ENCODE measurements around the gene UGT1A6.

Gene UGT1A6

DNA sequence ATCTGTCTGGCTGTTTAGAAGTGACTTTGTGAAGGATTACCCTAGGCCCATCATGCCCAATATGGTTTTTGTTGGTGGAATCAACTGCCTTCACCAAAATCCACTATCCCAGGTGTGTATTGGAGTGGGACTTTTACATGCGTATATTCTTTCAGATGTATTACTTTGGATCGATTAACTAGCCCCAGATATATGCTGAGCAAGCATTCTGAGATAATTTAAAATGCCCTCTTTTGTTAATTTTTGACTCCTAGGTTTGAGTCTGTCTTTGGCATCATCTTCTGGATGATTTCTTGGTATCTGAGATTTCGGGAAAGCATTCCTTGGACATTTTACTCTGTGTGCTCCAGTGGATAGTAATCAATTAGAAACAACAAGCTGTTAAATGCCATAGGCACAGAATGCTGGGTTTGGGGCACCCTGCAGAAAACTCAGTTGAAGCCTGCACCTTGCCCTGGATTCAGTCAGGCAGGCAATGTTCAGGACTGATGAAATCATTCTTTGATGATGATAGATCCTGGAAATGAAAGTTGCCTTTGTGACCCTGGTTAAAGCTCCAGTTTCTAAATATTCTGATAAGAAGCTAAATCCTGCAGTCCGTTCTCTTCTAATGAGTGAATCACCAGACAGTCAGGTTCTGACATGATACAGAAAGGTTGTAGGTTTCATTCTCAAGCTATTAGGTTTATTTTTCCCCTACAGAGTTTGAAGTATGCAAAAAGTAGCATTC is 68.5 kb downstream of the UGT1A6 start:
- TF ChIP-seq TEAD4 (IDR thresholded peaks at IDR 0.05) (no peak), YY1 (IDR thresholded peaks at IDR 0.05; ENCODE audit: low read depth) (no peak), EP300 (IDR thresholded peaks at IDR 0.05; ENCODE audit: borderline replicate concordance) (no peak), ZBTB7A (IDR thresholded peaks at IDR 0.05; ENCODE audit: low read depth) (no peak), NFIC (IDR thresholded peaks at IDR 0.05) (no peak), TAF1 (IDR thresholded peaks at IDR 0.05; ENCODE audit: low read depth) (no peak), EGR1 (IDR thresholded peaks at IDR 0.05) (no peak), CEBPB (IDR thresholded peaks at IDR 0.05) (no peak), RAD21 (IDR thresholded peaks at IDR 0.05; ENCODE audit: low read depth) (no peak), USF1 (IDR thresholded peaks at IDR 0.05) (no peak), MAX (IDR thresholded peaks at IDR 0.05) (no peak), FOXM1 (IDR thresholded peaks at IDR 0.05; ENCODE audit: borderline replicate concordance, low read depth) (no peak), CREB1 (IDR thresholded peaks at IDR 0.05; ENCODE audit: low read depth) (no peak), TCF12 (IDR thresholded peaks at IDR 0.05; ENCODE audit: low read depth) (no peak)
- TF ChIP-seq, protein P1, sequence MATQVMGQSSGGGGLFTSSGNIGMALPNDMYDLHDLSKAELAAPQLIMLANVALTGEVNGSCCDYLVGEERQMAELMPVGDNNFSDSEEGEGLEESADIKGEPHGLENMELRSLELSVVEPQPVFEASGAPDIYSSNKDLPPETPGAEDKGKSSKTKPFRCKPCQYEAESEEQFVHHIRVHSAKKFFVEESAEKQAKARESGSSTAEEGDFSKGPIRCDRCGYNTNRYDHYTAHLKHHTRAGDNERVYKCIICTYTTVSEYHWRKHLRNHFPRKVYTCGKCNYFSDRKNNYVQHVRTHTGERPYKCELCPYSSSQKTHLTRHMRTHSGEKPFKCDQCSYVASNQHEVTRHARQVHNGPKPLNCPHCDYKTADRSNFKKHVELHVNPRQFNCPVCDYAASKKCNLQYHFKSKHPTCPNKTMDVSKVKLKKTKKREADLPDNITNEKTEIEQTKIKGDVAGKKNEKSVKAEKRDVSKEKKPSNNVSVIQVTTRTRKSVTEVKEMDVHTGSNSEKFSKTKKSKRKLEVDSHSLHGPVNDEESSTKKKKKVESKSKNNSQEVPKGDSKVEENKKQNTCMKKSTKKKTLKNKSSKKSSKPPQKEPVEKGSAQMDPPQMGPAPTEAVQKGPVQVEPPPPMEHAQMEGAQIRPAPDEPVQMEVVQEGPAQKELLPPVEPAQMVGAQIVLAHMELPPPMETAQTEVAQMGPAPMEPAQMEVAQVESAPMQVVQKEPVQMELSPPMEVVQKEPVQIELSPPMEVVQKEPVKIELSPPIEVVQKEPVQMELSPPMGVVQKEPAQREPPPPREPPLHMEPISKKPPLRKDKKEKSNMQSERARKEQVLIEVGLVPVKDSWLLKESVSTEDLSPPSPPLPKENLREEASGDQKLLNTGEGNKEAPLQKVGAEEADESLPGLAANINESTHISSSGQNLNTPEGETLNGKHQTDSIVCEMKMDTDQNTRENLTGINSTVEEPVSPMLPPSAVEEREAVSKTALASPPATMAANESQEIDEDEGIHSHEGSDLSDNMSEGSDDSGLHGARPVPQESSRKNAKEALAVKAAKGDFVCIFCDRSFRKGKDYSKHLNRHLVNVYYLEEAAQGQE (IDR thresholded peaks at IDR 0.05; ENCODE audit: low read depth) = no peak

- TF ChIP-seq NFIC (IDR thresholded peaks at IDR 0.05) (no peak), MAX (IDR thresholded peaks at IDR 0.05) (no peak), EP300 (IDR thresholded peaks at IDR 0.05; ENCODE audit: borderline replicate concordance) (no peak), TCF12 (IDR thresholded peaks at IDR 0.05; ENCODE audit: low read depth) (no peak), CREB1 (IDR thresholded peaks at IDR 0.05; ENCODE audit: low read depth) (no peak), FOXM1 (IDR thresholded peaks at IDR 0.05; ENCODE audit: borderline replicate concordance, low read depth) (no peak), ZBTB7A (IDR thresholded peaks at IDR 0.05; ENCODE audit: low read depth) (no peak), TAF1 (IDR thresholded peaks at IDR 0.05; ENCODE audit: low read depth) (no peak), TEAD4 (IDR thresholded peaks at IDR 0.05) (no peak), USF1 (IDR thresholded peaks at IDR 0.05) (no peak), RAD21 (IDR thresholded peaks at IDR 0.05; ENCODE audit: low read depth) (no peak), CEBPB (IDR thresholded peaks at IDR 0.05) (no peak), YY1 (IDR thresholded peaks at IDR 0.05; ENCODE audit: low read depth) (no peak)
- TF ChIP-seq, protein P1 (IDR thresholded peaks at IDR 0.05; ENCODE audit: low read depth) = no peak
Observed at GRCh38 chr2:233764264-233764663, 71.6 kb downstream of the UGT1A6 start.

DNA sequence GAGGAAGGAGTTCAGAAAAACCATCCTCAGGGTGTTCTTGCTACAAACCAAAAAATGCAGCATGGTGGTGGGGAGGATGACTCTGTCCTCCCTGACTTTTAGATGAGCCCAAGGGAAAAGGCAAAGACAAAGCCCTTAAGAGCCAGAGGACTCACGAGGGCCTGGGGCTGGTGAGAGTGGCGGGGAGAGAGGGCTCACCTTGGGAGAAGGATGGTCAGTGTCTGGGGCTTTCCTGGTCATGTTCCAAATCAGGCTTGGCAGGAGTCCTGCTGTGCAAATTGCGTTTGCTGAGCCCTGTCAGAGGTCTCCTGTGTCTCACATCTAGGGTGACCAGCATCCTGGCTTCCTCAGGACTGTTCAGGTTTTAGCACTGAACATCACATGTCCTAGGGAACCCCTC is 72.1 kb downstream of the UGT1A6 start:
- TF ChIP-seq EGR1 (IDR thresholded peaks at IDR 0.05) = no peak
- no peak for TF ChIP-seq EP300 (IDR thresholded peaks at IDR 0.05; ENCODE audit: borderline replicate concordance)
- TF ChIP-seq YY1 (IDR thresholded peaks at IDR 0.05; ENCODE audit: low read depth) = no peak
- TF ChIP-seq TCF12 (IDR thresholded peaks at IDR 0.05; ENCODE audit: low read depth) = no peak
- TF ChIP-seq TAF1 (IDR thresholded peaks at IDR 0.05; ENCODE audit: low read depth) = no peak
- no peak for TF ChIP-seq USF1 (IDR thresholded peaks at IDR 0.05)

DNA sequence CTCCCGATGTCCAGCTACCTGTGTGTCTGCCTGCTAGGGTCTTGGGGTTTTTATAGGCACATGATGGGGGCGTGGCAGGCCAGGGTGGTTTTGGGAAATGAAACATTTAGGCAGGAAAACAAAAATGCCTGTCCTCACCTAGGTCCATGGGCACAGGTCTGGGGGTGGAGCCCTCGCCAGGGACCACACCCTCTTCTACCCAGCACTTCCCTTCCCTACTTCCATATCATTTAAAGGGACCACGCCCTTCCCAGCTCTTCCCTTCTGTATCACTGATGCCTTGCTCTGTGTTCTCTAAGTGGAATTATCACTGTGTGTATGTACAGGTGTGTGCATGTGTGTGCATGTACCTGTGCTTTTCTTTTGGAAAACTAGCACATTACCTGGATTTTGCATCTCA is 73.7 kb downstream of the UGT1A6 start:
- TF ChIP-seq CEBPB (IDR thresholded peaks at IDR 0.05) (no peak), ZBTB7A (IDR thresholded peaks at IDR 0.05; ENCODE audit: low read depth) (no peak), FOXM1 (IDR thresholded peaks at IDR 0.05; ENCODE audit: borderline replicate concordance, low read depth) (no peak), EGR1 (IDR thresholded peaks at IDR 0.05) (no peak), RAD21 (IDR thresholded peaks at IDR 0.05; ENCODE audit: low read depth) (no peak), TCF12 (IDR thresholded peaks at IDR 0.05; ENCODE audit: low read depth) (no peak), EP300 (IDR thresholded peaks at IDR 0.05; ENCODE audit: borderline replicate concordance) (no peak), YY1 (IDR thresholded peaks at IDR 0.05; ENCODE audit: low read depth) (no peak), TAF1 (IDR thresholded peaks at IDR 0.05; ENCODE audit: low read depth) (no peak), CREB1 (IDR thresholded peaks at IDR 0.05; ENCODE audit: low read depth) (no peak), TEAD4 (IDR thresholded peaks at IDR 0.05) (no peak), USF1 (IDR thresholded peaks at IDR 0.05) (no peak), NFIC (IDR thresholded peaks at IDR 0.05) (no peak), MAX (IDR thresholded peaks at IDR 0.05) (no peak)
- TF ChIP-seq, protein P1 (IDR thresholded peaks at IDR 0.05; ENCODE audit: low read depth) = no peak
